Stimulated activated CD4-positive, alpha-beta T cell treated with anti-CD3 and anti-CD28 coated beads, Interleukin-1b, Interleukin-23, amount 100 ng/mL, for 24 hours (primary cell): ENCODE data around the gene TSPAN17.

Experiments
- DNase-seq, 4 experiments: peaks; one replicate each; pipeline ENCODE4 v3.0.0-alpha.2; 2020; ENCODE audit warnings: low read depth in 4 of 4, low spot score in 1 of 4

Gene TSPAN17

GRCh38 chr5:176702671-176703641 is 55.7 kb downstream of the TSPAN17 start:
- no peak for DNase-seq

DNA sequence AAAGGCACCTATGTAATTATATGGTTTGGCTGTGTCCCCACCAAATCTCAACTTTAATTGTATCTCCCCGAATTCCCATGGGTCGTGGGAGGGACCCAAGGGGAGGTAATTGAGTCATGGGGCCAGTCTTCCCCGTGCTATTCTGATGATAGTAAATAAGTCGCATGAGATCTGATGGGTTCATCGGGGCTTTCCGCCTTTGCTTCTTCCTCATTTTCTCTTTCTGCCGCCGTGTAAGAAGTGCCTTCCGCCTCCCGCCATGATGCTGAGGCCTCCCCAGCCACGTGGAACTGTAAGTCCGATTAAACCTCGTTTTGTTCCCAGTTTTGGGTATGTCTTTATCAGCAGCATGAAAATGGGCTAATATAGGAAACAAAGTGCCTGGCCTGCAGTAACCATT is 56.6 kb downstream of the TSPAN17 start:
- DNase-seq: no peak

GRCh38 chr5:176704355-176704754 is 57.1 kb downstream of the TSPAN17 start:
- no peak for DNase-seq

GRCh38 chr5:176704817-176705216 is 57.5 kb downstream of the TSPAN17 start:
- DNase-seq: no peak
